GM06990 (cell line): Measurements from ENCODE around the gene LACTBL1.
"Not testable (repeated sequence)": the region's sequence is repeated elsewhere in the genome, so short reads cannot be mapped to it uniquely, and the experiment has no call there.

ENCODE experiments used
- DNase-seq: peaks from one replicate; pipeline ENCODE4 v3.0.0-alpha.2; 2011; ENCODE audit not compliant: insufficient read length; ENCODE audit errors: extremely low read depth
- H3K27me3 ChIP-seq: replicated peaks from 2 replicates; pipeline ENCODE4 v1.6.0; 2011; ENCODE audit warnings: low read length; ENCODE audit not compliant: control insufficient read depth, insufficient read depth
- H3K36me3 ChIP-seq: 2 replicates; pipeline ENCODE4 v1.5.1; 2011; ENCODE audit warnings: low read length; ENCODE audit not compliant: control insufficient read depth, insufficient read depth
- H3K4me3 ChIP-seq: replicated peaks from 2 replicates; pipeline ENCODE4 v1.5.1; 2011; ENCODE audit warnings: low read depth, mild to moderate bottlenecking, control low read depth, low read length
- TF ChIP-seq, protein P1 (sequence below): IDR thresholded peaks from 2 replicates; pipeline ENCODE4 v1.5.1; 2011; ENCODE audit warnings: low read length, control low read depth, mild to moderate bottlenecking, inconsistent platforms; ENCODE audit not compliant: insufficient read depth, poor library complexity, severe bottlenecking

LACTBL1 gene

DNA sequence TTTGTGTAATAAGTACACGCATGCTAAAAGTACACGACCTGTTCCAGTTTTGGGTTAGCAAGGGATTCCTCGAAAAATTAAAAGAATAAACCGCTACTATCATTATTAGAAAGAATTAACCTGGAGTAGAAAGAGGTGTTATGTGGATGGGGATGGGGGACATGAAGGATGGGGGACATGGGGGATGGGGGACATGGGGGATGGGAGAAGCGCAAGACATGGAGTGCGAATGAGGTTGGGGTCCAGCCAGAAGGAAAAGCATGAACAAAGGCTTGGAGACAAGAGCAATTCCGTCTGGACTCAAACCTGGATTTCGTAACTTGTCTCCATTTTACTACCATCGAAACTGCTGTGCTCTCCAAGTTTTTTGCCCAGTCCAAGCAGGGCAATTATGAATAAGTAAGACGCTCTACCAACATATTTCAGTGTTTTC, 46.0 kb upstream of the LACTBL1 start:
- DNase-seq: no peak
- Histone ChIP-seq H3K36me3 (no peaks in the 10 kb centered on the region), H3K4me3 (peak overlapping the region; percentile 90), H3K27me3 (no peaks in the 10 kb centered on the region)
- TF ChIP-seq, protein P1, sequence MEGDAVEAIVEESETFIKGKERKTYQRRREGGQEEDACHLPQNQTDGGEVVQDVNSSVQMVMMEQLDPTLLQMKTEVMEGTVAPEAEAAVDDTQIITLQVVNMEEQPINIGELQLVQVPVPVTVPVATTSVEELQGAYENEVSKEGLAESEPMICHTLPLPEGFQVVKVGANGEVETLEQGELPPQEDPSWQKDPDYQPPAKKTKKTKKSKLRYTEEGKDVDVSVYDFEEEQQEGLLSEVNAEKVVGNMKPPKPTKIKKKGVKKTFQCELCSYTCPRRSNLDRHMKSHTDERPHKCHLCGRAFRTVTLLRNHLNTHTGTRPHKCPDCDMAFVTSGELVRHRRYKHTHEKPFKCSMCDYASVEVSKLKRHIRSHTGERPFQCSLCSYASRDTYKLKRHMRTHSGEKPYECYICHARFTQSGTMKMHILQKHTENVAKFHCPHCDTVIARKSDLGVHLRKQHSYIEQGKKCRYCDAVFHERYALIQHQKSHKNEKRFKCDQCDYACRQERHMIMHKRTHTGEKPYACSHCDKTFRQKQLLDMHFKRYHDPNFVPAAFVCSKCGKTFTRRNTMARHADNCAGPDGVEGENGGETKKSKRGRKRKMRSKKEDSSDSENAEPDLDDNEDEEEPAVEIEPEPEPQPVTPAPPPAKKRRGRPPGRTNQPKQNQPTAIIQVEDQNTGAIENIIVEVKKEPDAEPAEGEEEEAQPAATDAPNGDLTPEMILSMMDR: no peak

DNA sequence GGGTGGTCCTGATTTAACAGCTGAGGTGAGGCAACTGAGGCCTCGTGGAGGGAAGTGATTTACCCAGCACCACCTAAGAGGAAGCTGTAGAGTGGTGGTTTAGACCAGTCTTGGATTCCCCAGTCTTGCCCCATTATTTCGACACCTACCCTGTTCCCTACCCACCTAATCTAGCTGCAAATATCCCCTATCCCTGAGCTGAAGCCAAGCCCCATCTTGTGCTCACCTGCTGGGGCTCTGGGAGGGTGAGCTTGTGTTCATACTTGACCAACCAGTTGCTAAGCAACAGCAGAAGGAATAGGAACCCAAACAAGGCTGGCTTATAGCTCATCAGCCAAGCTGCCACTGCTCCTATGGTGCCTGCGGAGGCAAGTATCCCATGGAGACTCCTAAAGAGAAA, 41.0 kb upstream of the LACTBL1 start:
- DNase-seq: no peak
- no peak overlapping the region for H3K4me3 ChIP-seq
- no peaks in the 10 kb centered on the region for H3K36me3 ChIP-seq
- TF ChIP-seq, protein P1: no peak
- H3K27me3 ChIP-seq: no peaks in the 10 kb centered on the region

- H3K36me3 ChIP-seq, H3K4me3 ChIP-seq, H3K27me3 ChIP-seq, DNase-seq: not testable (repeated sequence)
These were observed 37.4 kb upstream of the LACTBL1 start for GRCh38 chr1:23010025-23010424.

GRCh38 chr1:23008901-23009300, 36.2 kb upstream of the LACTBL1 start:
- H3K36me3 ChIP-seq: no peaks in the 10 kb centered on the region
- TF ChIP-seq, protein P1: no peak
- DNase-seq: no peak

DNA sequence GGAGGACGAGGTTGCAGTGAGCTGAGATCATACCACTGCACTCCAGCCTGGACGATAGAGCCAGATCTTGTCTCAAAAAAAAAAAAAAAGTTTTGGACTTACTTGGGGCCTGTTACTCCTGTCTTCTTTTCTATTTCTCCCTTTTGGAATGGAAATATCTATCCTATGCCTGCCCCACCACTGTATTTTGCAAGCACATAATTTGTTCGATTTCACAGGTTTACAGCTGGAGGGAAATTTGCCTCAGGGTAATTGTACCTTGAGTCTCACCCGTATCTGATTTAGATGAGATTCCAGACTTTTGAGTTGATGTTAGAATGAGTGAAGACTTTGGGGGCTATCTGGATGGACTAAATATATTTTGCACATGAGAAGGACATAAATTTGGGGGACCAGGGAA, 34.4 kb upstream of the LACTBL1 start:
- no peaks in the 10 kb centered on the region for H3K36me3 ChIP-seq
- TF ChIP-seq, protein P1: no peak
- no peak for DNase-seq
- H3K4me3 ChIP-seq: no peak overlapping the region
- no peaks in the 10 kb centered on the region for H3K27me3 ChIP-seq

More at GRCh38 chr1:23008901-23009300, 36.2 kb upstream of the LACTBL1 start:
- Histone ChIP-seq H3K4me3 (no peak overlapping the region), H3K27me3 (no peaks in the 10 kb centered on the region)

GRCh38 chr1:23004769-23005168, 32.1 kb upstream of the LACTBL1 start:
- not testable (repeated sequence) for H3K36me3 ChIP-seq, H3K4me3 ChIP-seq, DNase-seq, H3K27me3 ChIP-seq

DNA sequence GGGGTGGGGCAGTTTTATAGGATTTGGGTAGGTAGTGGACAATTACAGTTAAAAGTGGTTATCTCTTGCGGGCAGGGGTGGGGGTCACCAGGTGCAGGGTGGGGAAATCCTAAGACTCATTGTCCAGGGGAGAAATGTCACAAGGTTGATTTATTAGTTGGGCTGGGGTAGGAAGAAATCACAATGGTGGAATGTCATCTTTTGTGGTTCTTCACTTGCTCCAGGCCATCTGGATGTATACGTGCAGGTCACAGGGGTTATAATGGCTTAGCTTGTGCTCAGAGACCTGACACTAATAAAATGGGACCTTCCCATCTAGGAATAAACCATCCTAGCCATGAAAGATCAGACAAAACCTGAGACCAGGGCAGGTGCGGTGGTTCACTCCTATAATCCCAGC, 31.4 kb upstream of the LACTBL1 start:
- TF ChIP-seq, protein P1: no peak
- no peaks in the 10 kb centered on the region for H3K36me3 ChIP-seq
- DNase-seq: no peak
- H3K4me3 ChIP-seq: no peak overlapping the region
- H3K27me3 ChIP-seq: no peaks in the 10 kb centered on the region

GRCh38 chr1:23002218-23002617, 29.6 kb upstream of the LACTBL1 start:
- DNase-seq, H3K36me3 ChIP-seq, H3K27me3 ChIP-seq, H3K4me3 ChIP-seq: not testable (repeated sequence)

DNA sequence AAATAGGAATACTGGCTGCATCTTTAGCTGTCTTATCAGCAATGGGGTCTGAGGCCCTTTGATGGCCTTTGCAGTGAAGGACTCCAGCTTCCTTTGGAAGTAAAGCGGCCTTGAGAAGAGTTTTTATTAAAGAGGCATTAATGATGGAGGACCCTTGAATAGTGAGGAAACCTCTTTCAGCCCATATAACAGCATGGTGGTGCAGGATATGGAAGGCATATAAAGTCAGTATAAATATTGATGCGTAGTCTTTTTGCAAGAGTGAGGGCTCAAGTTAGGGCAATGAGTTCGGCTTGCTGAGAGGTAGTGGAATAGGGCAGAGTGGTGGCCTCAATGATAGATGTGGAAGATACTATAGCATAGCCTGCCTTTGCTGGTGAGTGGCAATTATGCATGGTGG, 27.5 kb upstream of the LACTBL1 start:
- H3K36me3 ChIP-seq, DNase-seq, H3K4me3 ChIP-seq, H3K27me3 ChIP-seq: not testable (repeated sequence)

GRCh38 chr1:22997528-22997927, 24.9 kb upstream of the LACTBL1 start:
- not testable (repeated sequence) for DNase-seq, H3K27me3 ChIP-seq, H3K36me3 ChIP-seq, H3K4me3 ChIP-seq
